NCI-H82 treated with DMSO at 0.1 percent for 48 hours (cell line): ENCODE measurements around the gene HDAC10.
"Not testable (repeated sequence)": the region's sequence is repeated elsewhere in the genome, so short reads cannot be mapped to it uniquely, and the experiment has no call there.

Experiments used
- DNase-seq: peaks from one replicate; lab custom pipeline; 2025; ENCODE audit not compliant: unreplicated experiment; lab: John Stamatoyannopoulos, UW

Gene HDAC10

GRCh38 chr22:50285568-50286229 lies 34.6 kb upstream of the HDAC10 start:
- no peak for DNase-seq

DNA sequence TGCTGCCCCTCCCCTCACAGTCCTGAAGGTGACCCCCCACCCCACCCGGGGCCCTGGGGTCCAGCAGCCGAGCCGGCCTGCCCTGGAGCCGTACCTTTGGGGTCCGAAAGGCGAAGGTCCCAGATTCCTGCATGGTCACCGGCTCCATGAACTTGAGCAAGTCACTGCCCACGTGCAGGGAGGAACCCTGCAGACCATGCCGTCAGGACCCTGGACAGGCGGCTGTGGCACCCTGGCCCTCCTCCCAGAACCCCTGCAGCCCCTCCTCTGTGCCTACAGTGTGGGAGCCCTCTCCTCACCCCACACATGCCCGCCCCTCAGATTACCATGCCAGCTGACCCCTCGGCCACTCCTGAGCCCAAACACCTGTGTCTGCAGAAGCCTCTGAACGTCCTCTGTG lies 33.4 kb upstream of the HDAC10 start:
- DNase-seq, result no peak

DNA sequence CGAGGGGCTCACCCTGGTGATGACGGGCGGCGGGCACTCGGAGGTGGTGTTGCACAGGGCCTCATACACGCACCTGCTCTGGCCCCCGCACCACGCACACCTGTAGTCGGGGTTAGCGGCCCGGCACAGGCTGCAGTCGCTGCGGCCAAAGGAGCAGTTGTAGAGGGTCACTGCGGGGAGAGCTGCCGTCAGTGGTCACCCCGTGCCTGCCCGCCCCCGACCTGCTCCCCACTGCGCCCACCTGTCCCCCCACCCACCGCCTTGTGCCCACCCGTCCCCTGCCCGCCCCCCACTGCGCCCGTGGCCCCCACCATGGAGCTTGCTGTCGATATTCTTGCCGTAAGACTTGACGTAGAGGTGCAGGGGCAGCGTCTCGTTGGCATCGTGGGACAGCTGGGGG lies 32.8 kb upstream of the HDAC10 start:
- no peak for DNase-seq

DNA sequence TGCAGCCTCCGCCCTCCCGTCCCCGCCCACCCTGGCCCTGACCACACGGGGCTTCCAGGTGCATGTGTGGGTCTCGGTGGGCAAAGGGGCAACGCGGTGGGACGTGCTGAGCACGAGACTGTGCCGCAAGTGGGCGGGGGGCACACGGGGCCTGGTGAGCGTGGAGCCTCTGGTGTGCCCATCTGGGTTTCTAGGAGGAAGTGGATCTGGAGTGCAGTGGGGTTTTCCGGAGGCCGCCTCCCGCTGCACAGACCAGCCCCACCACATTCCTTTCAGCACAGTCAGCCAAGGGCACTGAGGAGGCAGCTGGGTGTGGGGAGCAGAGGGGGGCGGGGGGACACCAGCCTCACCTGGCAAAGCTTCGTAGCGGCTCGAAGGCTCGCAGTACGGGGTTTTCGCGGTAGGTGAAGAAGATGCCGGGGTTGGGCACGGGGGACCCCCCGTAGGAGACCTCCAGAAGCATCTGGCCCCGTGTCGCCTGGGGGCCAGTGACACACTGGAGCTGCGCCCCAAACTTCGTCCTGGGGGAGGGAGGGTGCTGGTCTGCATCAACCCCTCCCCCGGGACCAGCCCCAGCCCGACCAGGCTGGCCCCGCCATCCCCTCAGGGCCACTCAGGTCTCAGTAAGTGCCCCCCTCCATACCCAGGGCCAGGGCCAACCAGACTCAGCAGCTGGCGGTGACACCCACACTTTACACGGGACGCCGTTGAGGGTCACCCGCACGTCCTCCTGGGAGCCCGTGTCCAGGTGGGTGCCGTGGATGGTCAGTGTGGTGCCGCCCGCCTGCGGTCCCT lies 31.5 kb upstream of the HDAC10 start:
- no peak for DNase-seq

DNA sequence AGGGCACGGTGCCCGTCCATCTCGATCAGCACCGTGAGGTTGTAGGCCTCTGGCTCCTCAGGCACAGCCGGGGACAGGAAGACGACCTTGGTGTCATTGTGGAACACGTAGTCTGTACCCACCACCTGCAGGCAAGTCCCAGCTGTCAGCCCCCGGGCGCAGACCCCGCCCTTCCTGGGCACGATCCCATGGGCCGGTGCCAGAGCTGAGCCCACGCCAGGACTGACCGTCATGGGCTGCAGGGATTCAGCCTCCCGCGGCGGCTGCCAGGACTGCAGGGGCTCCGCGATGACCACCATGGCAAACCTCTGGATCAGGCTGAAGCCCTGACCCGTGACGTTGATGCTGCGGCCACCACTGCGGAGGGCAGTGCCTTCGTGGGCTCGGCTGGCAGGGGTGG lies 30.9 kb upstream of the HDAC10 start:
- DNase-seq, result no peak

DNA sequence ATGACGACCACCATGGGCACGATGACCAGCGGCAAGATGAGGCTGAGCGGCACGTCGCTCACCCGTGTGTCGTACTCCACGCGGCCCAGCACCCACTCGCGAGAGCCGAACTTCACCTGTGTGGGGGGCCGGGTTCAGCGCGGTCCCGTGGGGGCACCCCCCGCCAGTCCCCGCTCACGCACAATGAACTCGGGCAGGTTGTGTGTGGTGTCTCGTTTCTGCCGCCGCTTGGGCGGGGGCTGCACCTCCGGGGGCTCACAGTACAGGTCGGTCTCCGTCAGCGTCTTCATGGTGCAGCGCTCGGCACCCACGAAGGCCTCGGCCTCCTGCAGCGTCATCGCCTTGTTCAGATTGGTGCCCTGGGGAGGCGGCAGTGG lies 30.3 kb upstream of the HDAC10 start:
- no peak for DNase-seq

- no peak for DNase-seq
These were observed 29.8 kb upstream of the HDAC10 start for GRCh38 chr22:50280708-50281383.

DNA sequence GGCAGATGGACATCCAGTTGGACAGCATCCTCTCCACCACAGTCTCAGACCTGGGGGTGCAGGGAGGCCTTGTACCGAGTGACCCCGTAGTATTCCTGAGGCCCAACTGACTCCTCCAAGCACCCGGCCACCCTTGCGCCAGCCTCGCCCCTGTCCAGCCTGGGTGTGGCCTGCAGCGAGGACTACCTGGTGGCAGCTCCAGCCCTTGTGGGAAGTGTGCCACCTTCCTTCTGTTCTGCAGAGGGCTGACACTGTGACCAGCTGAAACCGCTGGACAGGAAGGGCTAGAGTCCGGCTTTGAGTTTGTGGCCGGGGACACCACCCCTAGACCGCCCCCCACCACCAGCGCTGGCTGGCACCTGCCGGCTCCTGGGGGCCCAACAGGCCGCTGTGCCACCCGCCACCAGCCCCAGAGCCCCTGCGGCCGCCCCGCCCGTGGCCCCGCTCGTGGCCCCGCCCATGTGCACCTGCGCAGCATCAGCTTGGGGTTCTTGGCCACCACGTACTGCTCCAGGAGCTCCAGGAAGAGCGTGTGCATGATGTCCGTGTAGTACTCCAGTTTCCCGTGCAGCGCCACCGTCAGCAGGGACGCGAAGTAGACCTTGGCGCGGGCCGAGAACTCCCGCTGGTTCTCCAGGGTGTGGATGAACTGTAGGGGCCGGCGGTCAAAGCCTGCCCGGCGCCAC lies 29.1 kb upstream of the HDAC10 start:
- DNase-seq, result no peak

DNA sequence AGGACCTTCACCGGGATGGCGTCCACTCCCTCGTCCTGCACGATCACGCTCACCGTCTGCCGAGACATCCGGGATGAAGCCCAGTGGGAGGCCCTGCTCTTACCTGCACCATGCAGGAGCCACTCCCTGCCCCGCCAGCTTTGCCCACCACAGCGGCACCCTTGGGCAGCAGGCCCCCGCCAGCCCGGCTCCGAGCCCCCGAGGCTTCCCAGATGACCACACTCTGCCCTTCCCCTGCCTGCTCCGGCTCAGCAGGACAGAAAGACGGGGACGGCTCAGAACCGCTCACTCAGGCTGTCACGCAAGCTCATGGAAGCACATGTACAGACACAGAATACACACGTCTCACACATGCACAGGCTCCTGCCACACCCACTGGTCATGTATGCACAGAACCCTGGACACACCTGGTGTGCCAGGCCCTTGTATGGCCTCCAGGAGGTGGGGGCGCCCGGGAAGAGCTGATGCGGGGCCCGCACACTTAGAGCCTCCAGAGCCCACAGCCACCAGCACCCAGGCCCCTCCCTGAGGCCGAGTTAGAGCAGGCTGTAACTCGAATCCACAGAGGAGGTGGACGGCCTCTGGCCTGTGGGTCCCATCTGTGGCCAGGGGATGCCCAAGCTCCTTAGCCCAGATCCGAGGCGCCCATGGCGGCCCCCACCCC lies 28.0 kb upstream of the HDAC10 start:
- DNase-seq, result no peak

DNA sequence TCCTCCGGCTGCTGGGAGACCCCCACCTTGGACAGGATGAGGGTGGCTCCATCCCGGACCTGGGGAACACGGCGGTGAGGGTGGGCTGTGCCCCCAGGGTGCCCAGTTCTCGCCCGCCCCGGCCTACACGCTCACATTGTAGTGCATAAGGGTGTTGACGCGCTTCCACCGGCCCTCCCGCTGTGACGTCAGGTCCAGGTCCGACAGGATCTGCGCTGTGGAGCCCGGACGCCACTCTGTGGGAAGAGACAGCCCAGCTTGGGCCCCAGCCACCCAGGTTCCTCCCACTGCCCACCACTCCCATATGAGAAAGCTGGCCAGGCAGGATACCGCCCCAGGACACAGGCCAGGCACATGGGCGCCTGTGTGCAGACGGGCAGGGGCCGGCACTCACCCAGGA lies 27.4 kb upstream of the HDAC10 start:
- no peak for DNase-seq

- no peak for DNase-seq
These were observed 26.7 kb upstream of the HDAC10 start for GRCh38 chr22:50277761-50278160.

DNA sequence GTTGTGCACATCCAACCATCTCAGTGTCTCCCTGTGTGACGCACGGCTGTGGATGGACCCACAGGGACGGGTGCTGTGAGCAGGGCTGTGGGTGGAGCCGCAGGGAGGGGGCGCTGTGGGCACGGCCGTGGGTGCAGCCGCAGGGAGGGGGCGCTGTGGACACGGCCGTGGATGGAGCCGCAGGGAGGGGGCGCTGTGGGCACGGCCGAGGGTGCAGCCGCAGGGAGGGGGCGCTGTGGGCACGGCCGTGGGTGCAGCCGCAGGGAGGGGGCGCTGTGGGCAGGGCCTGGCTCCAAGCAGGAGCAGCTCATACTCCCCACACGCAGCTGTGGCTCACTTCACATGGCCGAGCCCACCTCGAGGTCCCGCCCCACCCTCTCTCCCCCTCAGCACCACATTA lies 25.1 kb upstream of the HDAC10 start:
- no peak for DNase-seq

DNA sequence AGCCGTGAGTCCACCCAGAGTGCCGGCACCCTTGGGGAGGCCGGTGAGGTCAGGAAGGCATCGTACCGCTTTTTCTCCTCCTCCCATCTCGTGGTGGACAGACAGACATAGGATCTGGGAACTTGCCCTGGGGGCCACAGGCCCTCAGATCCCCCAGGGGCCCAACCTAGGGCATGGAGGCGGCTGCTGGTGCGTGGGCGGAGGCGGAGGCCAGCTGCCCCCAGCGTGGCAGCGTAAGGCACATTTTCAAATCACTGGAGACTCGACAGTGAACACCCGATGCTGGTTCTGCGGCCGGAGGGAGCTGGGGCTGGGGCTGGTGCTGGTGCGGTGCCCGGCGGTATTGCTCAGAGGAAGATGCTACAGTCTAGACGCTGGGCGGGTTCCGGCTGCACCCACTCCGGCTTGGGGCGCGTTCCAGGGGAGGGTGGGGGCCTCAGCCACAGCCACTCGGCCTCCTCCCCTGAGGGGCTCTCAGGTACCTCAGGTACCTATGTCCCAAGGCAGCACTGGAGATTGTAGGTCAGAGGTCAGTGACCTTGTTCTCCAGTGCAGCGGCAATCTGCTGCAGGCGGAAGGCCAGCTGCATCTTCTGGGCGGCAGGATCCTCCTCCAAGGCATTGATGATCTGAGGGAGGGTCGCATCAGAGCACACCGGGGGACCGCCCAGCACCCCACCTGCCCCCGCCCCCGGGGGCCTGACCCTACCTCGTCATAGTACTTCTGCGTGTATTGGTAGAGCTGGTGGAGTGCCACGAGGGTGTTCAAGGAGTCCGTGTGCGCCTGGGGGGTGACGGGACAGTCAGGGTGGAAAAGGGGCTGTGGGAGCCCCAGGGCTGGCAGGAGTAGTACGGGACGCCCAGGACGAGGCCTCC lies 24.4 kb upstream of the HDAC10 start:
- DNase-seq, result no peak

- no peak for DNase-seq
These were observed 23.7 kb upstream of the HDAC10 start for GRCh38 chr22:50274771-50275170.

DNA sequence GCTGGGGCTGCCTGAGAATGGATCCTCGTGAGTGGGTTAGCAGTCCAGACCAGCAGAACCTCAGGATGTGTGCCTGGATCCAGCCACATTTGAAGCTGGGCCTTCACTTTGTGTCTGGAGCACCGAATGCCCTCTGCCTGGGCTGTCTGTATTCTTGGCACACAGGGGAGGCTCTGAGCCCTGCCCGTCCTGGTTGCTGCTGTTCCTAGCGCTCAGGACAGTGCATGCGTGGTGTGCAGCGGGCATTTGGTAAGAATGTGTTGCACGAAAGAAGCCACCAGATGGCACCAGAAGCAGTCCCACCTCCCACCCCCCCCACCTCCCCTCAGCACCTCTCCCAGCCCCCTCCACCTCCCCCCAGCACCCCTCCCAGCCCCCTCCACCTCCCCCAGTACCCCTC lies 23.2 kb upstream of the HDAC10 start:
- DNase-seq, result no peak

DNA sequence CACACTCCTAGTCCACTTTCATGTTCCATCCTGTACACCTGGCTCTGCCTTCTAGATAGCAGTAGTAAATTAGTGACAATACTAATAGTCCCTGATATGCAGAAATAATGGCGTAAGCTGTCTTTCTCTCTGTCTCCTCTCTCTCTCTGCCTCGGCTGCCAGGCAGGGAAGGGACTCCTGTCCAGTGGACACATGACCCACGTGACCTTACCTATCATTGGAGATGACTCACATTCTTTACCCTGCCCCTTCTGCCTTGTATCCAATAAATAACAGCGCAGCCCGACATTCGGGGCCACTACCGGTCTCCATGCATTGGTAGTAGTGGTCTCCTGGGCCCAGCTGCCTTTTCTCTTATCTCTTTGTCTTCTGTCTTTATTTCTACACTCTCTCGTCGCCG lies 22.7 kb upstream of the HDAC10 start:
- DNase-seq, result not testable (repeated sequence)

GRCh38 chr22:50273352-50273751 lies 22.3 kb upstream of the HDAC10 start:
- not testable (repeated sequence) for DNase-seq

GRCh38 chr22:50272044-50272802 lies 21.2 kb upstream of the HDAC10 start:
- no peak for DNase-seq

DNA sequence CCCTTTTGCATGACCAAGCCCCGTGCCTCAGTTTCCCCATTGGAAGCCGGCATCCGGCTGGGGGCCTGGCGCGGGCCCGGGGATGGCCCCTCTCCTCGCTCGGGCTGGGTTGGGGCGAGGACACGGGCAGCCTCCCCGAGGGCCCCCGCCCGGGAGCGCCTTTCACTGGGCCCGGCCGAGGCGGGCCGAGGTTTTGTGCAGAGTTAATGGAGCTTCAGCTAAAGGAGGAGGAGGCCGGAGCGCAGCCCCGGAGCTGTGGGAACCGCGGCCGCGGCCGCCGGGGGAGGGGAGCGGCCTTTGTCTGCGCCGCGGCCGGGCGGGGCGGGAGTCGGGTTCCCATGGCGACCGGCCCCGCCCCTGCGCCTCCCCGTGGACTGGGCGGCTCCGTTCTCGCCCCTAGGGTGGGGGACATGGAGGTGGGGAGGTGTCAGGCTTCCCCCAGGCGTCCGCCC lies 20.5 kb upstream of the HDAC10 start:
- no peak for DNase-seq
